Right lobe of liver (tissue), 4 donors: ENCODE data around the gene B4GALT6.

Experiments
- CTCF ChIP-seq, 4 donors: fragments of 200-600 bp in 3 of 4; fragments of 450-650 bp in 1 of 4; IDR thresholded peaks; one replicate each; pipeline versions ENCODE4 v1.5.1 to v1.8.0; 2016 to 2022; ENCODE audit warnings: antibody characterized with exemption in 4 of 4, mild to moderate bottlenecking in 2 of 4
- POLR2A ChIP-seq: fragments of 450-650 bp; IDR thresholded peaks from one replicate; pipeline ENCODE4 v1.6.1; 2017; ENCODE audit warnings: antibody characterized with exemption, mild to moderate bottlenecking
- donor health status: DM: no; HTN: no; CAD: no.
- donor health status: DM: no; HTN: no; CAD: no.
- donor health status: DM: no; HTN: yes; CAD: no.

- TF ChIP-seq POLR2A (no peak), CTCF (IDR thresholded peaks at IDR 0.05) (no peak)
These were observed 1.3 kb downstream of the B4GALT6 start for GRCh38 chr18:31683106-31683505.
